HG02642 (cell line): ENCODE data around the gene PLCL2.
"Not testable (repeated sequence)": the region's sequence is repeated elsewhere in the genome, so short reads cannot be mapped to it uniquely, and the experiment has no call there.

Experiments
- ATAC-seq: cut with Tn5 transposase; IDR thresholded peaks from one replicate; pipeline ENCODE4 v1.9.1; 2021; ENCODE audit warnings: mild to moderate bottlenecking; ENCODE audit not compliant: unreplicated experiment, poor library complexity

Gene PLCL2

GRCh38 chr3:16944356-16944755, 59.6 kb downstream of the PLCL2 start:
- no peak for ATAC-seq

GRCh38 chr3:16945330-16945729, 60.6 kb downstream of the PLCL2 start:
- ATAC-seq, result no peak

- no peak for ATAC-seq
Observed at GRCh38 chr3:16950282-16950681, 65.5 kb downstream of the PLCL2 start.

- no peak for ATAC-seq
Observed at GRCh38 chr3:16950845-16951244, 66.1 kb downstream of the PLCL2 start.

GRCh38 chr3:16957852-16958251, 73.1 kb downstream of the PLCL2 start:
- not testable (repeated sequence) for ATAC-seq

GRCh38 chr3:16960125-16960524, 75.4 kb downstream of the PLCL2 start:
- ATAC-seq, result no peak

- ATAC-seq, result no peak
Observed at GRCh38 chr3:16961621-16962205, 77.0 kb downstream of the PLCL2 start.

- ATAC-seq, result no peak
Observed at GRCh38 chr3:16975083-16975482, 90.3 kb downstream of the PLCL2 start.

- ATAC-seq, result no peak
Observed at GRCh38 chr3:16978234-16978920, 93.6 kb downstream of the PLCL2 start.

GRCh38 chr3:16978921-16979271, 94.1 kb downstream of the PLCL2 start:
- ATAC-seq, result no peak

GRCh38 chr3:16979769-16980515, 95.2 kb downstream of the PLCL2 start:
- not testable (repeated sequence) for ATAC-seq

GRCh38 chr3:16980526-16980925, 95.8 kb downstream of the PLCL2 start:
- not testable (repeated sequence) for ATAC-seq

- ATAC-seq, result no peak
Observed at GRCh38 chr3:16982460-16982859, 97.7 kb downstream of the PLCL2 start.

- ATAC-seq, result no peak
Observed at GRCh38 chr3:16985608-16986007, 100.9 kb downstream of the PLCL2 start.

GRCh38 chr3:16987141-16987540, 102.4 kb downstream of the PLCL2 start:
- no peak for ATAC-seq

- no peak for ATAC-seq
Observed at GRCh38 chr3:16990163-16990562, 105.4 kb downstream of the PLCL2 start.

- no peak for ATAC-seq
Observed at GRCh38 chr3:16992198-16992597, 107.4 kb downstream of the PLCL2 start.

- ATAC-seq, result no peak
Observed at GRCh38 chr3:16993227-16993626, 108.5 kb downstream of the PLCL2 start.

GRCh38 chr3:16994854-16995525, 110.2 kb downstream of the PLCL2 start:
- no peak for ATAC-seq

GRCh38 chr3:16995601-16996000, 110.8 kb downstream of the PLCL2 start:
- ATAC-seq, result no peak
